ENCODE data around the gene CSNK1D. TPM values are rescaled to one million over a fixed set of nuclear protein-coding genes. Genes with fewer than 3 reads are reported as not detected.

CSNK1D gene
- total and polyA plus RNA-seq, 2 donors (not counting 1 experiment from before 2014, with no cell fraction given) = 196 to 241 TPM

GRCh38 chr17:82200743-82201497, 72.6 kb downstream of the CSNK1D start:
- Histone ChIP-seq H3K4me3 (ENCODE audit: control extremely low read depth in 1 of 5, extremely low read depth in 1 of 5, insufficient read depth in 1 of 5, low read depth in 2 of 5, low read length in 4 of 5) (no peak overlapping the region), H3K27me3 (replicated peaks in 1 of 4; ENCODE audit: control extremely low read depth in 1 of 4, control insufficient read depth in 3 of 4, insufficient read depth in 4 of 4, low read length in 3 of 4) (no peaks in the 10 kb centered on the region), H3K9me3 (ENCODE audit: control extremely low read depth in 1 of 3, control insufficient read depth in 2 of 3, insufficient read depth in 1 of 3, low read length in 2 of 3) (no peaks in the 10 kb centered on the region), H3K4me2 (replicated peaks; ENCODE audit: low read depth, low read length, poor library complexity, severe bottlenecking) (no peak overlapping the region), H3K4me1 (ENCODE audit: control insufficient read depth in 2 of 2, insufficient read depth in 2 of 2, low read length in 2 of 2) (peaks cover 11 to 12% of the 10 kb centered on the region in 2 donors), H3K36me3 (replicated peaks in 1 of 2; ENCODE audit: control extremely low read depth in 1 of 2, control insufficient read depth in 1 of 2, extremely low read depth in 1 of 2, insufficient read depth in 2 of 2, low read length in 1 of 2) (no peaks in the 10 kb centered on the region), H3K79me2 (ENCODE audit: control insufficient read depth, insufficient read depth, low read length) (peaks cover 6% of the 10 kb centered on the region), H3K9ac (ENCODE audit: low read length) (no peak overlapping the region), H4K20me1 (ENCODE audit: control insufficient read depth, insufficient read depth, low read length, poor library complexity, severe bottlenecking) (no peaks in the 10 kb centered on the region), H3K27ac (ENCODE audit: low read length in 2 of 2) (no peak overlapping the region), H2AFZ (ENCODE audit: insufficient read depth, low read depth, low read length, poor library complexity, severe bottlenecking) (no peak overlapping the region)
- TF ChIP-seq CTCF (IDR thresholded peaks at IDR 0.05) = no peak
- no peak for TF ChIP-seq EZH2 (IDR thresholded peaks at IDR 0.05; ENCODE audit: borderline replicate concordance, insufficient read depth, low read depth, low read length, poor library complexity, severe bottlenecking)
- 89% methylated on average over 6 of the region's 13 CpGs for WGBS (ENCODE audit: insufficient coverage)
- ATAC-seq (ENCODE audit: low read depth) = no peak
- DNase-seq = no peak
- Mint-ChIP-seq H3K4me3 (no peak overlapping the region), H3K4me1 (peaks cover 13% of the 10 kb centered on the region), H3K9me3 (ENCODE audit: insufficient read depth) (no peaks in the 10 kb centered on the region), H3K27ac (no peak overlapping the region), H3K27me3 (no peaks in the 10 kb centered on the region)
- CTCF ChIA-PET = interaction anchor here (1.0 kb wide), 1 partner anchor 9 kb away, joined by 3 read pairs; no protein-coding TSS in a partner anchor
- POLR2A ChIA-PET = no interaction called here
- intact Hi-C loops (cut with micrococcal nuclease) = loop anchor here (10.0 kb wide), 1 partner anchor 214 kb away; the partner anchor contains the start of genes HEXD and OGFOD3

GRCh38 chr17:82200135-82200534, 73.4 kb downstream of the CSNK1D start:
- H3K4me3 ChIP-seq (ENCODE audit: control extremely low read depth in 1 of 5, extremely low read depth in 1 of 5, insufficient read depth in 1 of 5, low read depth in 2 of 5, low read length in 4 of 5) = no peak overlapping the region
- no peaks in the 10 kb centered on the region for H3K36me3 ChIP-seq (replicated peaks in 1 of 2; ENCODE audit: control extremely low read depth in 1 of 2, control insufficient read depth in 1 of 2, extremely low read depth in 1 of 2, insufficient read depth in 2 of 2, low read length in 1 of 2)
- no peak overlapping the region for H3K27ac ChIP-seq (ENCODE audit: low read length in 2 of 2)
- H3K4me3 Mint-ChIP-seq = no peak overlapping the region
- H3K9me3 Mint-ChIP-seq (ENCODE audit: insufficient read depth) = no peaks in the 10 kb centered on the region
- ATAC-seq (ENCODE audit: low read depth) (no peak), DNase-seq (no peak)
- peaks cover 3% of the 10 kb centered on the region for H3K79me2 ChIP-seq (ENCODE audit: control insufficient read depth, insufficient read depth, low read length)
- no peaks in the 10 kb centered on the region for H3K27me3 Mint-ChIP-seq
- H3K4me2 ChIP-seq (replicated peaks; ENCODE audit: low read depth, low read length, poor library complexity, severe bottlenecking) = no peak overlapping the region
- H3K4me1 Mint-ChIP-seq = peaks cover 8% of the 10 kb centered on the region
- 96% methylated on average over 13 of the region's 17 CpGs for WGBS (ENCODE audit: insufficient coverage)
- ChIA-PET CTCF (interaction anchor here (1.0 kb wide), 1 partner anchor 8 kb away, joined by 3 read pairs; no protein-coding TSS in a partner anchor), POLR2A (no interaction called here)
- intact Hi-C loops (cut with micrococcal nuclease) = loop anchor here (10.0 kb wide), 1 partner anchor 215 kb away; the partner anchor contains the start of genes HEXD and OGFOD3
- H3K9me3 ChIP-seq (ENCODE audit: control extremely low read depth in 1 of 3, control insufficient read depth in 2 of 3, insufficient read depth in 1 of 3, low read length in 2 of 3) = no peaks in the 10 kb centered on the region
- H3K27ac Mint-ChIP-seq = no peak overlapping the region
- no peak for TF ChIP-seq CTCF (IDR thresholded peaks at IDR 0.05)
- TF ChIP-seq EZH2 (IDR thresholded peaks at IDR 0.05; ENCODE audit: borderline replicate concordance, insufficient read depth, low read depth, low read length, poor library complexity, severe bottlenecking) = no peak
- H3K27me3 ChIP-seq (replicated peaks in 1 of 4; ENCODE audit: control extremely low read depth in 1 of 4, control insufficient read depth in 3 of 4, insufficient read depth in 4 of 4, low read length in 3 of 4) = no peaks in the 10 kb centered on the region
- no peak overlapping the region for H2AFZ ChIP-seq (ENCODE audit: insufficient read depth, low read depth, low read length, poor library complexity, severe bottlenecking)
- H3K9ac ChIP-seq (ENCODE audit: low read length) = no peak overlapping the region
- no peaks in the 10 kb centered on the region for H4K20me1 ChIP-seq (ENCODE audit: control insufficient read depth, insufficient read depth, low read length, poor library complexity, severe bottlenecking)
- peaks cover 6 to 7% of the 10 kb centered on the region in 2 donors for H3K4me1 ChIP-seq (ENCODE audit: control insufficient read depth in 2 of 2, insufficient read depth in 2 of 2, low read length in 2 of 2)

All from B cell (primary cell).